ENCODE data around the gene P2RY6. TPM values are rescaled to one million over a fixed set of nuclear protein-coding genes. Genes with fewer than 3 reads are reported as not detected.
A peak's percentile ranks its signal among the peaks of the same experiment; 100 is the strongest.

The P2RY6 gene
- total RNA-seq, 2 experiments from 2014 or later: not detected

GRCh38 chr11:73288192-73288872, 16.2 kb downstream of the P2RY6 start:
- no peak overlapping the region for H3K27ac Mint-ChIP-seq
- ChIA-PET CTCF (interaction anchor here (1.0 to 6.4 kb wide), 13 partner anchors 9 to 494 kb away, joined by 3 to 44 read pairs (median 4); no protein-coding TSS in a partner anchor), POLR2A (interaction anchor here (0.7 to 1.1 kb wide), 3 partner anchors 20 to 146 kb away, joined by 3 read pairs; partner anchors contain the start of gene FCHSD2)
- no peak for TF ChIP-seq CTCF (IDR thresholded peaks at IDR 0.05)
- ATAC-seq: peak; percentile 57
- no peaks in the 10 kb centered on the region for H3K36me3 Mint-ChIP-seq (ENCODE audit: low read depth)
- peaks cover 12% of the 10 kb centered on the region for H3K4me1 Mint-ChIP-seq (ENCODE audit: low read depth)
- intact Hi-C loops (cut with micrococcal nuclease): no loop called here
- DNase-seq: no peak
- no peaks in the 10 kb centered on the region for H3K27me3 Mint-ChIP-seq
- H3K4me3 Mint-ChIP-seq: no peak overlapping the region
- H3K9me3 Mint-ChIP-seq: no peaks in the 10 kb centered on the region

GRCh38 chr11:73288873-73289707, 17.0 kb downstream of the P2RY6 start:
- no peaks in the 10 kb centered on the region for H3K27me3 Mint-ChIP-seq
- peak; percentile 92 for ATAC-seq
- POLR2A ChIA-PET: no interaction called here

GRCh38 chr11:73290536-73290935, 18.4 kb downstream of the P2RY6 start:
- Mint-ChIP-seq H3K36me3 (ENCODE audit: low read depth) (no peaks in the 10 kb centered on the region), H3K4me1 (ENCODE audit: low read depth) (peaks cover 13% of the 10 kb centered on the region), H3K9me3 (no peaks in the 10 kb centered on the region), H3K27me3 (no peaks in the 10 kb centered on the region), H3K4me3 (no peak overlapping the region), H3K27ac (no peak overlapping the region)
- DNase-seq: no peak
- ChIA-PET CTCF (interaction anchor here (0.5 to 6.4 kb wide), 10 partner anchors 9 to 760 kb away, joined by 3 to 44 read pairs (median 4); partner anchors contain the start of gene ARHGEF17), POLR2A (interaction anchor here (0.6 kb wide), 1 partner anchor 120 kb away, joined by 3 read pairs; no protein-coding TSS in a partner anchor)
- intact Hi-C loops (cut with micrococcal nuclease): loop anchor here (10.0 kb wide), 1 partner anchor 106 kb away; no protein-coding TSS in a partner anchor
- ATAC-seq: no peak
- TF ChIP-seq CTCF (IDR thresholded peaks at IDR 0.05): no peak

More at GRCh38 chr11:73288873-73289707, 17.0 kb downstream of the P2RY6 start:
- Mint-ChIP-seq H3K36me3 (ENCODE audit: low read depth) (no peaks in the 10 kb centered on the region), H3K27ac (no peak overlapping the region), H3K4me1 (ENCODE audit: low read depth) (peaks cover 12% of the 10 kb centered on the region), H3K4me3 (no peak overlapping the region), H3K9me3 (no peaks in the 10 kb centered on the region)
- DNase-seq: peak; percentile 70
- TF ChIP-seq CTCF (IDR thresholded peaks at IDR 0.05): peak; percentile 93
- intact Hi-C loops (cut with micrococcal nuclease): no loop called here
- CTCF ChIA-PET: interaction anchor here (0.7 to 6.4 kb wide), 26 partner anchors 9 to 495 kb away, joined by 3 to 44 read pairs (median 4); no protein-coding TSS in a partner anchor

GRCh38 chr11:73291196-73291595, 19.1 kb downstream of the P2RY6 start:
- H3K36me3 Mint-ChIP-seq (ENCODE audit: low read depth): no peaks in the 10 kb centered on the region
- H3K4me1 Mint-ChIP-seq (ENCODE audit: low read depth): peaks cover 13% of the 10 kb centered on the region
- intact Hi-C loops (cut with micrococcal nuclease): loop anchor here (10.0 kb wide), 1 partner anchor 106 kb away; no protein-coding TSS in a partner anchor
- no peak for DNase-seq
- H3K27me3 Mint-ChIP-seq: no peaks in the 10 kb centered on the region
- no peak overlapping the region for H3K27ac Mint-ChIP-seq
- no peak overlapping the region for H3K4me3 Mint-ChIP-seq
- ChIA-PET CTCF (interaction anchor here (1.2 to 6.4 kb wide), 6 partner anchors 9 to 114 kb away, joined by 3 to 44 read pairs (median 20); no protein-coding TSS in a partner anchor), POLR2A (no interaction called here)
- no peaks in the 10 kb centered on the region for H3K9me3 Mint-ChIP-seq
- TF ChIP-seq CTCF (IDR thresholded peaks at IDR 0.05): no peak
- ATAC-seq: no peak
